ENCODE measurements around the gene ACYP2.

GRCh38 chr2:54109848-54110247 lies 5.6 kb upstream of the ACYP2 start:
- TF ChIP-seq, protein P1, sequence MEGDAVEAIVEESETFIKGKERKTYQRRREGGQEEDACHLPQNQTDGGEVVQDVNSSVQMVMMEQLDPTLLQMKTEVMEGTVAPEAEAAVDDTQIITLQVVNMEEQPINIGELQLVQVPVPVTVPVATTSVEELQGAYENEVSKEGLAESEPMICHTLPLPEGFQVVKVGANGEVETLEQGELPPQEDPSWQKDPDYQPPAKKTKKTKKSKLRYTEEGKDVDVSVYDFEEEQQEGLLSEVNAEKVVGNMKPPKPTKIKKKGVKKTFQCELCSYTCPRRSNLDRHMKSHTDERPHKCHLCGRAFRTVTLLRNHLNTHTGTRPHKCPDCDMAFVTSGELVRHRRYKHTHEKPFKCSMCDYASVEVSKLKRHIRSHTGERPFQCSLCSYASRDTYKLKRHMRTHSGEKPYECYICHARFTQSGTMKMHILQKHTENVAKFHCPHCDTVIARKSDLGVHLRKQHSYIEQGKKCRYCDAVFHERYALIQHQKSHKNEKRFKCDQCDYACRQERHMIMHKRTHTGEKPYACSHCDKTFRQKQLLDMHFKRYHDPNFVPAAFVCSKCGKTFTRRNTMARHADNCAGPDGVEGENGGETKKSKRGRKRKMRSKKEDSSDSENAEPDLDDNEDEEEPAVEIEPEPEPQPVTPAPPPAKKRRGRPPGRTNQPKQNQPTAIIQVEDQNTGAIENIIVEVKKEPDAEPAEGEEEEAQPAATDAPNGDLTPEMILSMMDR (conservative IDR thresholded peaks at IDR 0.05): no peak
- TF ChIP-seq ZFX (IDR thresholded peaks at IDR 0.05): no peak

All from C4-2B (cell line).